ENCODE measurements around the gene ONECUT3.
A peak's percentile ranks its signal among the peaks of the same experiment; 100 is the strongest.

The ONECUT3 gene

DNA sequence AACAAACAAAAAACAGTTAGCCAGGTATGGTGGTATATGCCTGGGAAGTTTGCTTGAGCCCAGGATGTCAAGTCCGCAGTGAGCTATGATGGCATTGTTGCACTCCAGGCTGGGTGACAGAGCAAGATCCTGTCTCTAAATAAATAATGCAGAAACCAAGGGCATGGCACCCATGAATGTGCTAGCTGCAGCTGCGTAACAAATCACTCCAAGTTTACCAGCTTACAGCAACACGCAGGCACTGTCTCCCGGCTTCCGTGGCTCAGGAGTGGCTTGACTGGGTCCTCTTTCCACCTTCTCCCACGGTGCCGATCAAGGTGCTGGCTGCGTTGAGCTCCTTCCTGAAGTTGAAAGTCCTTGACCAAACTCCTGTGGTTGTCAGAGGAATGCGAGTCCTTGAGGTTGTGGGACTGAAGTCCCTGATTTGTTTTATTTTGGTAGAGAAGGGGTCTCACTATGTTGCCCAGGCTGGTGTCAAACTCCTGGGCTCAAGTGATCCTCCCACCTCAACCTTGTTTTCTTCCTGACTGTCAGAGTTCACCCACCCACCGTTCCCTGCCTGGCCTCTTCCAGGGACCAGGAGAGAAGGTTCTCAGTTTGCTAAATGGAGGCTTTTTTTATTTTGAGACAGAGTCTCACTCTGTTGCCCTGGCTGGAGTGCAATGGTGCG is 13.2 kb upstream of the ONECUT3 start:
- DNase-seq (ENCODE audit: low read depth): no peak

DNA sequence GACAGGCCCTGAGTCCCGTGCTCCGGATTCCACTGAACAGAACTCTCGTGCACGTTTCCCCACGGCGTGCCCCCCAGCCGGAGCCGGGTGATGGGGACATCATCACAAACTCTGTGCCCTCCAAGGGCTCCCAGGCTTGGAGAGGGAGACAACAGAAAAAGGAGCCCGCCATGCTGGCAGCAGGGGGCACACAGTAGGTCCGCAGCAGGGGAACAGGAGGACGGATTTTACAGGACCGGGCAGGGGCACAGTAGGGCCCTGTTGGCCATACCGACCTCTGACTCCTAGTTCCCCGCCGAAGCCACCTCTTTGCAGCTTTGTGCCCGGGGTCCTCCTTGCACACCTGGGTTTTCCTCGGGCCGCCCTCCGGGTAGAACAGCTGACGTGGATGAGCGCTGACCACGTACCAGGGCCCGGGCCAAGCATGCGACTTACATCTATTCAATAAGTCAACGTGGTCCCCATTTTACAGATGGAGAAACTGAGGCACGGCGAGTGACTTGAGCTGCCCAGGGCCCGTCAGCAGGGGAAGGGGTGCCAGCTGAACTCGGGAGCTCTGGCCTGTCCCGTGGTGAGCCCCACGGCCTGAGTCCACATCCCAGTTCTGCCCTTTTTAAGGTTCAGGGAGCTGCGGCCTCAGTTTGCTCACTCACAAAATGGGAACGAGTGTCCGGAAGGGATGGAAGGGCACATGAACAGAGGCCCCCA is 10.2 kb upstream of the ONECUT3 start:
- no peak for DNase-seq (ENCODE audit: low read depth)

DNA sequence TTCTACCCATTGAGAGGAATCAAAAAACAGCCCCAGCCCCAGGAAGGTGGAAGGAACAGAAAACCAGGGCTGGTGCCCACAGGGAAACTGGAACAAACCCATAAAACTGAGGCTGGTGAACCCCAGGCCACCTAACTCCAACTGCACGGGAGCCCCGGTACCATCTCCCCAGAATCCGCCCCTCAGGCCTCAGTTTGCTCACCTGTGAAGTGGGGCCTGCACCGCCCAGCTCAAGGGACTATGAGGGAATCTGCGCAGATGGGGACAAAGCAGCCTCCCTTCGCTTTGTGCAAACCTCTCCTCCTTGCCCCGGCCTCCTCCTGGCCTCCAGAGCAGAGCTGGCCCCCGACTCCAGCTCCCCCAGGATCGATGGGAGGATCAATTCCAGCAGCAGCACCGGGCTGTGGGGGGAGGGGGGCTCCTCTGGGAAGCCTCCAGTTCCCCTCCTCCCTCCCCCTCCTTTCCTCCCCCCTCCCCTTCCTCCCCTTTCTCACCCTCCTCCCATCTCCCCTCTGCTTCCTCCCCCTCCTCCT is 9.1 kb upstream of the ONECUT3 start:
- no peak for DNase-seq (ENCODE audit: low read depth)

DNA sequence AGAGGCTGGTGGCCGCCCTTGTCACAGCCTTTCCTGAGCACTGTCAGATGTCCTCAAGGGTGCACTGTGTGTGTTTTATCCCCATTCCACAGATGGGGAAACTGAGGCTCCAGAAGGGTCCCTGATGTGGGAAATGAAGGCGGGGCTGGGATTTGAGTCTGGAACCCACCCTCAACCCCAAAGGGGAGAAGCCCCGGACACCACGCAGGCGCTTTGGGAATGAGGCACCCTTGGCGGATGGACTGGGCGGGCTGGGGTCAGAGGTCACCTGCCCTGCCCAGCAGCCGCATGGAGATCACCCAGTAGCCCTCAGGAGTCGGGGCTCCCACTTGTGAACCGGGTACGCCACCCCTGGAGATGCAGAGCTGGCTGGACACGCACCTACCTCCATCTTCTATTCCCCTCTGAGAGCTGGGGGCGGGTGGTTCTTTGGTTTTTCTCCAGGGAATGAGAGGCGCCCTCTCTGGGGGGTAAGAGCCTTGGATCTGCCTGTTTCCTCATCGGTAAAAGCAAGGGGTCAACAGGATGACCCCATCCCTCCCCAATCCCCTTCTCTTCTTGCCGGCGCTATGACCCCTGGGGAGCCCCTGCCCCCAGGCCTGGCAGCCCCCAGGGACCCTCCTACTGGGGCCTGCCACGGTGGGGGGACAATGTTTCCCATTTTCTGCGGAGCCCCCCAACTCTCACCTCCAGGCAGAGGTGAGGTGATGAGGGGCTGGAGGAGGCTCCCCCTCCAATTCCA is 8.3 kb upstream of the ONECUT3 start:
- DNase-seq (ENCODE audit: low read depth): no peak

DNA sequence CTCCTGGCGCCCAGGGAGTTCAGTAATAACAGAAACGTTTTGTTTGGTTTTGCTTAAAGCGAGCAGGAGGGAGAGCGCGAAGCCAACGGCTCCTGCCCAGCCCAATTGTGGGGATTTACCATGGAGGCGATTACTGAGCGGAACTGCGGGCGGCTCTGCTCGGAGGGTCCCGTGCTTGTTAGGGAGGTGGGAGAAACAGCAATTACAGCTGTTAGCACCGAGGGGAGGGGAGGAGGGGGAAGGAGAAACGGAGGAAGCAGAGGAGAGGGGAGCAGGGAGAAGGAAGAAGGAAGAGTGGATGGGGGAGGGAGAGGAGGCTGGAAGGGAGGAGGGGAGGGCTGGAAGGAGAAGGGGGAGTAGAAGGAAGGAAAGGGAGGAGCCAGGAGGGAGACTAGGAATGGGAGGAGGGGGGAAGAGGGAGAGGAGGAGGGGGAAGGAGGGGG is 7.7 kb upstream of the ONECUT3 start:
- no peak for DNase-seq (ENCODE audit: low read depth)

DNA sequence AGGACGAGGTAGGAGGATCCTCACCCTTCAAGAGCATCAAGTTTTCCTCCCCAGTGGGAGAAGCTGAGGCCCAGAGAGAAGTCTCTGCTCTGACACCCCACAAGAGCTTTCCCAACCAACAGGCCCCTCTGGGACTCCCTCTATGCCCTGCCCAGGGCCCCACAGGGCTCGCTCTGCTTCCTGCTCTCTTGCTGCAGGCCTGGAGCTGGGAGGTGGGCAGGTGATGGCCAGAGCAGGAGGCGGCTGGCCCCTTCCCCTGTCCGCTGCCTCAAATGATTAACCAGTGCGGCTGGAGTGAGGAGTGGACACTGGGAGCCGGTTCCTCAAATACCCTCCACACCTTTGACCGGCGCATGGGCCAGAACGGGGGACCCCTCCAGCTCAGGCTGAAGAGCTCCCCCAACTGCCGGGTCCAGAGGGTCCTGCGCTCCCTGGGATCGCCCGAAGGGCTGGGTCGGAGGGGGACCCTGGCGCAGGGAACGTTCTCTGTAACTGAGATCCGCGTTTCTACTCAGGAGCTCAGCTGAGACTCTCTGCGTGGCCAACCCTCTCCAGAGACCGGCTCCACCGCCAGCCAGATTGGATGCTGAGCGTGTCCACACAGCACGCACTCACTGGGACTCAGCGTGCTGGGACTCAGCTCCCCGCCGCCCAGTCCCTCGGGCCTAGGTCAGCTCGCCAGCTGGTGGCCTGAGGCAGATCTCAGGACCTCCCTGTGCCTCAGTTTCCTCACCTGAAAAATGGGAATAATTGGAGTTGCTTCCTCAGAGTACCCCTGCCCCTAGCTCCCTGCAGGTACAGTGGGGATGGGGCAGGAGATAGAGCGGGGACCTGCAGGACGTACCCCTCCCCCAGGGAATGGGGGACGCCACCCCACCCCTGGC is 6.7 kb upstream of the ONECUT3 start:
- DNase-seq (ENCODE audit: low read depth): peak; percentile 17

DNA sequence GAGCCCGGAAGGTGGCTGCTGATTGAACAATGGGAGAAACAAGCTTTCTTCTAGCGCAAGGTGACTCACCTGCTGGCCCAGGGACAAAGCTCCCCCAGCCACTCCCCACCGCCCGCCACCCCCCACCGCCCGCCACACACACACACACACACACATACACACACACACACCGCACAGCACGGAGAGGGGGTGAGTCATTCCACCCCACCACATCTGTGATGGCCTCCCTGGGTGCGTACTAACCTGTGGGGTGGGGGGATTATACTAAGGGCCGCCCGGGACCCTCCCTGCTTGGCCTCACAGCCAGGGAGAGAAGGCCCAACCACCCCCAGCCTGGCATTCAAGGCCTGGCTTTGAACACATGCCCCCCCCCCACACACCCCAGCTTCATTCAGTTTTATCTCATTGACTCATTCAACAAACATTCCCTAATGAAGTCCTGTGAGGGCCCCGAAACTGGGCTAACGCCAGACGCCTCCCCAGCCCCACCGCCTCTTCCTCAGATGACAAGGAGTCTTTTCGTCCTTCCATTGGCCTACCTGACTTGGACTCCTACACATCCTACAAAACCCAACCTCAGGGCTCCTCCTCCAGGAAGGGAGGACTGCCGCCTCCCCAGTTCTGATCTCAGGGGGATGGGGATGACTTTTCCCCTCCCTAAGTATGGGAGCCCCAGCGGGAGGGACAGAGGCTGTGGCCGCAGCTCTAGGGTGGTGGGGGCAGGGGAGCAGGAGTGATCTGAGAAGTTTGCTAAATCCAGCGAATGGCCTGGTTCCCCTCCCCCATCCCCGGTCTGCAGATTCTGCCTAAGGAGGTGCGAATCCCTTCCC is 5.8 kb upstream of the ONECUT3 start:
- DNase-seq (ENCODE audit: low read depth): peak; percentile 87

DNA sequence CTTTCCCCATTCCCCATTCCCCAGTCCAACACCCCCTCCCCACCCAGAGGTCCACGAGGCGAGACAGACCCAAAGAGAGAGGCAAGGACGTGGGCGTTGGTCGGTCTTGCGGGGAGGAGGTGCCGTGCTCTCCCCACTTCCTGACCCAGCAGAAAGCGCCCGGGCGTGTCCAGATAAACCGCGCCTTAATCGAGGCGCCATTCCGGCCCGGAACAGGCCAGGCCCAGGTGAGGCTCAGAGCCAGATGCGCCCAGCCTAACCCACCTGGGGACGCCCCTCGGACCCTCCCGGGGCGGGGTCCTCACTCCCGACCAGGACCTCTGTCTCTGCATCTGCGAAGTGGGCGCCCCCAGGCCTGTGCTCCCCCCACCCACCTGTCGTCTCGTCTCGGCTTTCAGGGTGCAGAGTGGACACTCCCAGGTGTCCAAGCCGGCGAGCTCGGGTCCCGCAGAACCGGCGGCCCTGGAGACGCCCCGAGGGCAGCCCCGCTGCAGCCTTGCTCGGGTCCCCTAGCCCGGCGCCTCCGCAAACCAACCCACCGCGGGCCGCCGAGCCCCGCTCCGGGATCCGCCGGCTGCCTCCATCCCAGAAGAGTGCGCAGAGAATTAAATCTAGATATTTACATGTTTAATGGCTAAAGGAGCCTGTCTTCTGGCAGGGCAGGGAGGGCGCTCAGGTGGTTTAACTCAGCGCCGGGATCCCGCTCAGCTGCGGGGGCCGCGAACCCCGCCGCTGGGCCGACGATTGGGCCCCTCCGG is 5.0 kb upstream of the ONECUT3 start:
- no peak for DNase-seq (ENCODE audit: low read depth)

DNA sequence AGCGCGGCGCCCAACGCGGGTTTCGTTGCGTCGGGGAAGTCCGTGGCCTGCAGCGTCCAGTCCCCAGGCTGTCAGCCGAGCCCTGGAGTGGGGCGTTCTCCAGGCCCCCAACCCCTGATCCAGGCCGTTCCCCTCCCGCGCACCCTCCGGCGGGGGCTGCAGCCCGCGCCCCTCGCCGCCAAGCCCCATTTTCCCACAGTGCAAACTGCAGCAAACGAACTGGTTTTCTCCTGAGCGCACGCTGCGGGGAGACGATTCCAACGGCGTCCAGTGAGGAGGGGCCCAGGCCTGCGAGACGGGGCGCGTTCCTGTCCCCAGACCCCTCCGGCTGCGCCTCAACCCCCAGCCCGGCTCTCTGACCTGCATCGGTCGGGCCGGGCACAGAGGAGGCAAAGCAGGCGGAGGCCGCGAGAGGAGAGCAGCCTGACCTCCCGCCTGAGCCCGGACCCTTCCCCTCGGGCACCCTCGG is 4.4 kb upstream of the ONECUT3 start:
- no peak for DNase-seq (ENCODE audit: low read depth)

DNA sequence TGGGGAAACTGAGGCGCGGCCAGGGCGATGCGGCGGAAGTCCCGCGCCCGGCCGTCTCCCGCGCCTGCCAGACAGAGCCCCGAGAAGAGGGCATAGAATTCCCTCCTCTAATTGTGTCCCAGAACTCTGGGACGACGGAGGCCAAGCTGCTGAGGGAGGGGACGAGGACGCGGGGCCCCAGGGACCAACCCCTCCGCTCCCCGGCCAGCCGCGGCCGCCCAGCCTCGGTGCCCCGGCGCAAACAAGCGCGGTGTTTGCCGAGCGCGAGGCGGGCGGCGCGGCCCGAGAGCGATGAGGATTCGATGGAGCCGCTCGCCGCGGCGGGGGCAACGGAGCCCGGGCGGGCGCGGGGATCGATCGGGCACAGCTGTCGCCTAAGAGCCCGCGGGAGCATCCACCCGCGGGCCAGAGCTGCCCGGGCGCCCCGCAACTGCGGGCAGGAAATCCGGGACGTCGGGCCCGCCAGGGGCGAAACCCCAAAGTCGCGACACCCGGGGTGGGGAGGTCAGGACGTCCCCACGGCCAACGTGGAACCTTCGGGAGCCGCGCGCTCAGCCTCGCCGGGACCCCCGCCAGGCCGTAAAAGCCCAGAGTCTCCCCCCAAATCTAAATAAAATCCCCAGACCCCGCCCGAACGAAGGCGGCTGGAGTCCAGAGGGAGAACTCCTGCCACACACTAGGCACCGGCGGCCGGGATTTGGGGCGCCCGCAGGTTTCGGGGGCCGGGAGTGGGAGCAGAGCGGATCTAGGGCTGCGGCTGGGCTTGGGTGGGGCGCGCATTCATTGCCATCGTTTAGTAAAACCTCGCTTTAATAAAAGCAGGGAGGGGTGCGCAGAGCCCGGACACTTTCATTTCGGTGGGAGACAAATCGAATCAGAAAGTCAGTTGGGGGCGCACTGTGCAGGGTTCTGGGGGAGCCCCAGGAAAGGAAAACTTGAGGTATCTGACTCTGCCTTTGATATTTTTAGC is 3.6 kb upstream of the ONECUT3 start:
- no peak for DNase-seq (ENCODE audit: low read depth)

DNA sequence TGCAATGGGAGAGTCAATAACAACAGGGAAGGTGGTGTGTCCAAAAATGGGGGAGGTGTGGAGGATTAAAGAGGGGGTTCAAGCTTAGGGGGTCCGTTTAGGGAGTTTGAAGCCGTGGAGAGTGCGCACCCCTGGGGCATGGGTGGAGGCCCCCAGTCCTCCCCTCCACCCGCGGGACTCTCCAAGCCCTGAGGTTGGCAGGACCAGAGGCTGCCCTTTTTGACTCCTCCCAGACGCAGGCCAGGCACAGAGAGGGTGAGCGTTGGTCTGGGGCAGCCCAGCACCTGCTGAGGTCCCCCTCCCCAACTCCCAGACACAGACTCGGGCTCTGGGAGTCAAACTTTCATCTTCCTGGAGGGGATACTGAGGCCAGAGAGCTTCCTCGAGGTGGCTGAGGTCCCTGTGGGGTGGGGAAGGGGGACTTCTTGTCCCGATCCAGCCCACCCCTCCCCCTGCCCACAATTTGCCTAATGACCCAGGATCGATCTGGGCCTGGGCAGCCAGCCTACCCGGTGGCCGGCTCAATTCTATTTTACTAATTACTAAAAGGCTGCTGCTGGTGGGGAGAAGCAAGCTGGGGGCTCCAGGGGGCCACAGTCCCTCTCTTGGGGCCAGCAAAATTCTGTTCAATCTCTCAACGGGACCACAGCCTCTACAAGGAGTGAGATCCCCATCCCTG is 2.8 kb upstream of the ONECUT3 start:
- DNase-seq (ENCODE audit: low read depth): no peak

DNA sequence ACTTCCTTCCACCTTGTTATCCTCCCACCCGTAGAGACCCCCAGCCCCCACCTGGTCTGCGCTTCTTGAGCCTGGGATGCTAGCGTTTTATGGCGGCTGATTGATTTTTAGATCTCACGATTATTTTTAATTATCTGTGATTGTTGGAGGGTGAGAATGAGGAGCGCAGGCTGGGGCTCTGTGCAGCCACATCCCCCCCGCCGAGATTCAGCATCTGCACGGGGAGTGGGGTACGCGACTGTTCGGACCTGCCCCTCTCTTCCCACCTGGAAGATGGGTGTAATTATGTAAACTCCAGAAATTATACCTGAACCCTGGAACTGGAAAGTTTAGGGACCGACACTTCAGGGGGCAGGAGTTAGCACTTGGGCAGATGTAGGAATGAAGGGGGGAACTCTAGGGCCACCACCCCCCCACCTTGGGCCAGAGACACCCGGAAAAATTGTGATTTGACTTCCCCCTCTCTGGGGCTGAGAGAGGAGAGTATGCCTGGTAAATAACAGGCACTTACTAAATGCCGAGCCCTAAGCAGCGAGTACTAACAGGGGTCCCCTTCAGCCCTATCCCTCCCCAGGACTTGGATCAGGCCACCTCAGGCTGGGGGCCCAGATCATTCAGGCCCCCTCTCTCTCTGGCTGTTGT is 1.8 kb upstream of the ONECUT3 start:
- DNase-seq (ENCODE audit: low read depth): no peak

DNA sequence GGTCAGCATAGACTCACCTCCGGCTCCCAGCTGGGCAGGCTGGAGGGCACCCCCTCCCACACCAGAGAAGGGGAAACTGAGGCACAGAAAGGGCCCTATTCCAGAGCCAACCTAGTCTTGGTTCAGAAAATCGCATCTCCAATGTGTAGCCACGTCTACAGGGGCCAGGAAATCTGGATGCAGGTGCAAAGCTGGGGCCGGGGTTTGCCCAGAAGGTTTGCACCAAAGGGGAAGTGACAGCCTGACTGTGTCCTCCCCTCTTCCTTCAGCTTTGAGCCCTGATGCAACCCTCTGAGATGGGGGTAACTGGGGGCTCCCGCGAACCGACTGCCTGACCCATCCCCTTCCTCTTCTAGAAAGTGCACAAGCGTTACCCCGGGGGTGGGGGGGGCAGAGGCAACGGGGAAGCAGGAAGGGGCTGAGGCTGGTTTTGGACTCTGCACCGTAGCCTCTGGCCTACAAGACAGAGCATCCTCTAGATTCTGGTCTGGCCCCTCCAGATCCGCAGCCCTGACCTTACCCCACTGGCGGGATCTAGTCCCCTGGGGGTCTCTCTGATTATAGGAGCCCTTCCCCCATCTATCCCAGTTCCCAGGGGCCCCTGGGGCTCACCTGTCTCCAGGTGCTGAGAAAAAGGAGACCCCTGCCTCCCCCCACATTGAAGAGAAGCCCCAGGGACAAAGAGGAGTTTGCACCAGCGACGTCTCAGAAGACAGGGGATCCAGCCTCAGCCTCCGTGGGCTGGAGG is 1.1 kb upstream of the ONECUT3 start:
- DNase-seq (ENCODE audit: low read depth): no peak

DNA sequence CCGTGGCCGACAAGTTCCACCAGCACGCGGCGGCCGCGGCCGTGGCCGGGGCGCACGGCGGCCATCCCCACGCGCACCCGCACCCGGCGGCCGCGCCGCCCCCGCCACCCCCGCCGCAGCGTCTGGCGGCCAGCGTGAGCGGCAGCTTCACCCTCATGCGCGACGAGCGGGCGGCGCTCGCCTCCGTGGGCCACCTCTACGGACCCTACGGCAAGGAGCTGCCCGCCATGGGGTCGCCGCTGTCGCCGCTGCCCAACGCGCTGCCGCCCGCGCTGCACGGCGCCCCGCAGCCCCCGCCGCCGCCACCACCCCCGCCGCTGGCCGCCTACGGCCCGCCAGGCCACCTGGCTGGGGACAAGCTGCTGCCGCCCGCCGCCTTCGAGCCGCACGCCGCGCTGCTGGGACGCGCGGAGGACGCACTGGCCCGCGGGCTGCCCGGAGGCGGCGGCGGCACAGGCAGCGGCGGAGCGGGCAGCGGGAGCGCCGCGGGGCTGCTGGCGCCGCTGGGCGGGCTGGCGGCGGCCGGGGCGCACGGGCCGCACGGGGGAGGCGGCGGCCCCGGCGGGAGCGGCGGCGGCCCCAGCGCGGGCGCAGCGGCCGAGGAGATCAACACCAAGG is 821 bp downstream of the ONECUT3 start:
- no peak for DNase-seq (ENCODE audit: low read depth)

DNA sequence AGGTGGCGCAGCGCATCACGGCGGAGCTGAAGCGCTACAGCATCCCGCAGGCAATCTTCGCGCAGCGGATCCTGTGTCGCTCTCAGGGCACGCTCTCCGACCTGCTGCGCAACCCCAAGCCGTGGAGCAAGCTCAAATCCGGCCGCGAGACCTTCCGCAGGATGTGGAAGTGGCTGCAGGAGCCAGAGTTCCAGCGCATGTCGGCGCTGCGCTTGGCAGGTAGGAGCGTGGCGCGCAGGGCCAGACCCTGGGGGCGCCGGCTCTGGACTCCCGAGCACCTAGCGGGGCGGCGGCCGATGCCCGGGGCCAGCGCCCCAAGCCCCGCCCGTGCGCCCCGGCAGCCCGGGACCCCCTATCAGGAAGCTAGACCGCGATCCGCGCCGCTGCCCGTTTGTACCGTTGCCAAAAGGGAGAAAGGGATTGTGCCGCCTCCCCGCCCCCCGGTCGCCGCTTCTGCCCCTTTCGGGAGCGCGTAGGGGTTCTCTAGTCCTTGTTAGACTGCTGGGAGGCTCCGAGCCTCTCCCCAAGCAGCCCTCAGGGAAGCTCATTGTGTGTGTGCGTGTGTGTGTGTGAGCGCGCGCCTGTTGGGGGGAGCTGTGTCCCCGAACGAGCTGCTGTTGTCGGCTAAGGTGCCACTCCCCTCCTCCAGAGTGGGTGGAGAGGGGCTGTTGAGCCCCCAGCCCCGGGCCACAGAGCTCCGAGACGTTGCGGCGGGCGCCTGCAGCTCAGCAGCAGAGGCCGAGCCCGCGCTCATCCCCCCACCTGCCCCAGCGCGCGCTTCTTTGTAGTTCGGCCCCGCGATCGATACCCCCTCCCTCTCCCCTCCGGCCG is 1.5 kb downstream of the ONECUT3 start:
- no peak for DNase-seq (ENCODE audit: low read depth)

Measured in amniotic epithelial cell (primary cell).